NCI-H1930 (cell line): ENCODE data around the gene NFATC3.

Experiments used
- DNase-seq, 2 experiments: peaks; one replicate each; lab custom pipeline; 2025; lab: John Stamatoyannopoulos, UW

The NFATC3 gene

GRCh38 chr16:68230176-68230571 lies 145.0 kb downstream of the NFATC3 start:
- DNase-seq, result no peak

GRCh38 chr16:68230956-68231355 lies 145.8 kb downstream of the NFATC3 start:
- DNase-seq, result no peak

- no peak for DNase-seq
Observed at GRCh38 chr16:68231384-68232136, 146.4 kb downstream of the NFATC3 start.

GRCh38 chr16:68232335-68232734 lies 147.2 kb downstream of the NFATC3 start:
- no peak for DNase-seq

- no peak for DNase-seq
Observed at GRCh38 chr16:68233085-68233834, 148.1 kb downstream of the NFATC3 start.

GRCh38 chr16:68233835-68234187 lies 148.6 kb downstream of the NFATC3 start:
- DNase-seq, result no peak

- DNase-seq, result no peak
Observed at GRCh38 chr16:68234188-68235107, 149.3 kb downstream of the NFATC3 start.

GRCh38 chr16:68235108-68235886 lies 150.1 kb downstream of the NFATC3 start:
- DNase-seq, result no peak

GRCh38 chr16:68235887-68236136 lies 150.6 kb downstream of the NFATC3 start, which contains the start of gene ESRP2:
ESRP2 (minus strand) TSS chr16:68236127; CDS start chr16:68236045, 82 bp downstream.
- DNase-seq, result no peak

GRCh38 chr16:68236137-68236825 lies 151.1 kb downstream of the NFATC3 start:
- DNase-seq, result no peak

- no peak for DNase-seq
Observed at GRCh38 chr16:68236826-68237242, 151.7 kb downstream of the NFATC3 start.

- DNase-seq, result peak; percentile 85 to 89
Observed at GRCh38 chr16:68237243-68238028, 152.3 kb downstream of the NFATC3 start.

- no peak for DNase-seq
Observed at GRCh38 chr16:68238029-68238345, 152.8 kb downstream of the NFATC3 start.

GRCh38 chr16:68242085-68242484 lies 156.9 kb downstream of the NFATC3 start:
- no peak for DNase-seq

- DNase-seq, result no peak
Observed at GRCh38 chr16:68242926-68243858, 158.0 kb downstream of the NFATC3 start.

GRCh38 chr16:68244481-68244902 lies 159.3 kb downstream of the NFATC3 start:
- no peak for DNase-seq

- DNase-seq, result peak; percentile 64 to 71
Observed at GRCh38 chr16:68244903-68245853, 160.0 kb downstream of the NFATC3 start, which contains the start of gene PLA2G15. PLA2G15 (plus strand) TSS chr16:68245373; CDS start chr16:68245427, 54 bp downstream.

- DNase-seq, result no peak
Observed at GRCh38 chr16:68246121-68246520, 161.0 kb downstream of the NFATC3 start.
